ENCODE data around the gene TMEM108. TPM values are rescaled to one million over a fixed set of nuclear protein-coding genes. Genes with fewer than 3 reads are reported as not detected.

The TMEM108 gene
- total and polyA plus RNA-seq, 9 donors = under 0.01 to 4.2 (median 0.46) TPM; not detected in 2

DNA sequence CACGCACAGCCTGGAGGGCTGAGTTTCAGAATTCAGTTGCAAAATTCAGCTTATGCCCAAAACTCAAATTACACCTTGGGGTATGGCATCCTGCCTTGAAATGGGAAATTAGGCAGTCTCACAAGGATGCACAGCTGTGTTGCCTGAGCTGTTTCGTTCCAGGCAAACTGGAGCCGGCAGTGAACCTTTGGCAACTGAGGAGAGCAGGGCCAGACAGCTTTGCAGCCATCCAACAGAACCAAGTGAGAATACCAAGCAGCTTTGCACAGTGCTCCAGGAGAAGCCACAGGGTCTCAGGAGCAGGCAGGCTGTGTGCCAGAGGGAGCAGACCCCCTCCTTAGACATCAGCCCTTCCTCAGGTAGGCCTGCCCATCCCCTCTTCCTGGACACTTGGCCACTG, 329.2 kb downstream of the TMEM108 start:
- intact Hi-C loops (cut with DNase I) = no loop called here
- Histone ChIP-seq H3K4me3 (no peak overlapping the region), H3K27me3 (no peaks in the 10 kb centered on the region), H3K36me3 (no peaks in the 10 kb centered on the region), H3K4me1 (ENCODE audit: insufficient read depth) (no peaks in the 10 kb centered on the region), H3K9me3 (no peaks in the 10 kb centered on the region), H3K27ac (no peak overlapping the region)
- WGBS, 3 donors = 88 to 92% (median 89%) methylated on average over 3 of the region's 3 CpGs
- no peak for DNase-seq
- no peak for TF ChIP-seq EP300 (IDR thresholded peaks at IDR 0.05)
- no peak for TF ChIP-seq CTCF (IDR thresholded peaks at IDR 0.05)
- TF ChIP-seq POLR2A (IDR thresholded peaks at IDR 0.05) = no peak

DNA sequence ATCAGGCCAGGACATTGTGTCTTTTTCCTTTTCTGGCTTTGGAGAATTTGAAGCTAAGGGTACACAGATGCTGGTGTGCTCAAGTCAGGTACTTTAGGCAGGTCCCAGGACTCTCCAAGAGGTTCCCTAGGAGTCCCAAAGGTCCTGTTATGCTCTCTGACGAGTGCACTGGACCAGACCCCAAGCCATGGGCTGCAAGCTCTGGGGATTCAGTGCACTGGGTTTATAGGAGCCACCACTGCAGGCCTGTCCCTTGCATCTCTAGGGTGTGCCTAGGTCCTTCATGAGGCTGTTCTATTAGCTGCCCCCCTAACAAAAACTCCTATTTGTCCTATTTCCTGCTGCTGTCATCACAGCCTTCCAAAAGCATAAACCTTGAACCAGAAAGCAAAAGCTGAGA, 329.8 kb downstream of the TMEM108 start:
- Histone ChIP-seq H3K9me3 (no peaks in the 10 kb centered on the region), H3K27me3 (no peaks in the 10 kb centered on the region), H3K27ac (no peak overlapping the region), H3K36me3 (no peaks in the 10 kb centered on the region), H3K4me1 (ENCODE audit: insufficient read depth) (no peaks in the 10 kb centered on the region), H3K4me3 (no peak overlapping the region)
- intact Hi-C loops (cut with DNase I) = no loop called here
- DNase-seq = no peak
- no peak for TF ChIP-seq EP300 (IDR thresholded peaks at IDR 0.05)
- no peak for TF ChIP-seq POLR2A (IDR thresholded peaks at IDR 0.05)
- TF ChIP-seq CTCF (IDR thresholded peaks at IDR 0.05) = no peak
- 74 to 85% (median 76%) methylated on average over 1 of the region's 1 CpG for WGBS, 3 donors

DNA sequence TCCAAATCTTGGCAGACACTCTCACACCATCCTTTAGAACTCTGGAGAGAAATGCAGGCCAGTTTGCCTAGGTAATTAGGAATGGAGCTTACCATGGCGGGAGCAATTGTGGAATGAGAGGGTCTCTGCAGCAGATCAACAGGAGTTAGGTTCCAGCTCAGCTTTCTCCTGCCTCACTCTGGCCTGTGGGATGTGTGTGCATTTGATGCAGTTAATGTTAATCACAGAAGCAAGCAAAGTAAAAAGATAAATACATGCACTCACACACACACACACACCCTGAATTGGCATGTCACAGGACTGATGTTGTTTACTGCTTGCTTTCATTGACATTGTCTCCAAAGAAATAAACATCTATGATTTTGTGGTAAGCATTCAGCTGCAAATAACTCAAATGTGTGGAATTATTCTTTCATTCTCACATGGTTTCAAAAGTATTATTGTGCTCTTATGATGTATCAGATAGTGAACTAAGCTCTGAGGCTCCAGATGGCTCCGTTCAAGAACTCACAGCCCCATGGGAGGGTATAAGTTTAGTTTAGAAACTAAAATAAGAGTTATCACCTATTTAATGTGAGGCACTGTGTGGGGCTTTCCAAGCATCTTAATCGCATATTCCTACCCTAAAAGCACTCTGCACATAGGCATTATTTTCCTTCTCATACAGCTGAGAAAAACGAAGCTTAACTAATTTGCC, 330.3 kb downstream of the TMEM108 start:
- 21 to 29% (median 25%) methylated on average over 4 of the region's 4 CpGs for WGBS, 3 donors
- H3K4me1 ChIP-seq (ENCODE audit: insufficient read depth) = no peaks in the 10 kb centered on the region
- TF ChIP-seq EP300 (IDR thresholded peaks at IDR 0.05) = no peak
- no peak for TF ChIP-seq POLR2A (IDR thresholded peaks at IDR 0.05)
- TF ChIP-seq CTCF (IDR thresholded peaks at IDR 0.05) = no peak
- H3K9me3 ChIP-seq = no peaks in the 10 kb centered on the region
- H3K27me3 ChIP-seq = no peaks in the 10 kb centered on the region
- H3K4me3 ChIP-seq = no peak overlapping the region
- no peak for DNase-seq
- no peak overlapping the region for H3K27ac ChIP-seq
- H3K36me3 ChIP-seq = no peaks in the 10 kb centered on the region
- intact Hi-C loops (cut with DNase I) = no loop called here

DNA sequence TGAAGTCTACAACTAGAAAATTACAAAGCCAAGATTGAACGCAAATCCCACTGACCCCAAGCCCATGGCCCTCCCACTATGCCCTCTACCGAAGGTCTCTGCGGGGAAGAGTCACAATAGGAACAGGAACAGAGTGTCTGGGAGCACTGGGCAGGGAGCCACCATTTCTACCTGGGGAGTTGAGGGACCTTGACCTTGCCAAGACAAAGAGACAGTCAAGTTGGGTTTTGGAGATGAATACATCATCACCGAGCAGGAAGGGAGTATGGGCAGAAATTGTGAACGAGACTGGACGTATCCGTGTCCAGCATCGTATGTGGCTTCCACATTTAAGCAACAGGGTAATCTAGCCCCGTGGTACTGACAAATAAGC, 330.9 kb downstream of the TMEM108 start:
- no peak for DNase-seq
- 73 to 79% (median 77%) methylated on average over 9 of the region's 9 CpGs for WGBS, 3 donors
- Histone ChIP-seq H3K27me3 (no peaks in the 10 kb centered on the region), H3K27ac (no peak overlapping the region), H3K9me3 (no peaks in the 10 kb centered on the region), H3K36me3 (no peaks in the 10 kb centered on the region), H3K4me3 (no peak overlapping the region), H3K4me1 (ENCODE audit: insufficient read depth) (no peaks in the 10 kb centered on the region)
- TF ChIP-seq CTCF (IDR thresholded peaks at IDR 0.05) (no peak), POLR2A (IDR thresholded peaks at IDR 0.05) (no peak), EP300 (IDR thresholded peaks at IDR 0.05) (no peak)
- intact Hi-C loops (cut with DNase I) = no loop called here
